Thyroid gland (tissue), 4 donors: ENCODE measurements around the gene GIPC2. TPM values are rescaled to one million over a fixed set of nuclear protein-coding genes. Genes with fewer than 3 reads are reported as not detected.

Source experiments
- DNase-seq, 2 donors: peaks; one replicate each; pipeline ENCODE4 v3.0.0-alpha.2; 2019
- H3K27ac ChIP-seq, 3 donors: fragments of 200-600 bp; sonication (generic); 1 replicate in 2 of 3; 2 replicates in 1 of 3; pipeline ENCODE4 v1.5.1; 2016 to 2019; ENCODE audit warnings: mild to moderate bottlenecking in 1 of 3, moderate library complexity in 1 of 3
- H3K27me3 ChIP-seq: fragments of 200-600 bp; sonication (generic); one replicate; pipeline ENCODE4 v1.5.1; 2019
- H3K36me3 ChIP-seq, 2 donors: fragments of 200-600 bp; sonication (generic); one replicate each; pipeline ENCODE4 v1.5.1; 2016 to 2019
- H3K4me1 ChIP-seq, 2 donors: fragments of 200-600 bp; sonication (generic); one replicate each; pipeline ENCODE4 v1.5.1; 2017 to 2019
- H3K4me3 ChIP-seq, 3 donors: fragments of 200-600 bp; sonication (generic); replicated peaks in 1 of 3; 1 replicate in 2 of 3; 2 replicates in 1 of 3; pipeline ENCODE4 v1.5.1; 2016; ENCODE audit warnings: mild to moderate bottlenecking in 1 of 3
- H3K9me3 ChIP-seq: fragments of 200-600 bp; sonication (generic); one replicate; pipeline ENCODE4 v1.5.1; 2017
- CTCF ChIP-seq, 6 experiments: fragments of 200-600 bp in 3 of 6; fragments of 450-650 bp in 3 of 6; sonication (generic) in 3 of 6; IDR thresholded peaks; one replicate each; pipeline ENCODE4 v1.5.1; 2016 to 2019; ENCODE audit warnings: antibody characterized with exemption in 6 of 6, mild to moderate bottlenecking in 2 of 6, inconsistent platforms in 1 of 6, moderate library complexity in 1 of 6
- POLR2A ChIP-seq, 2 donors: fragments of 450-650 bp; IDR thresholded peaks; one replicate each; pipeline ENCODE4 v1.6.1; 2017; ENCODE audit warnings: antibody characterized with exemption in 2 of 2, mild to moderate bottlenecking in 2 of 2, moderate library complexity in 1 of 2
- WGBS, 2 donors: methylation state at CpG; one replicate each; pipeline ENCODE4 v1.1.5; 2017; 5-methylcytosine and 5-hydroxymethylcytosine counted together
- intact Hi-C: fragments of 100-400 bp; cut with DNase I; formaldehyde crosslinking; loops from one replicate; pipeline ENCODE4 v1.15.1; 2023
- total RNA-seq, 4 donors: library from RNA; depleted of rRNA; stranded (reverse); fragments of >200 nt; gene quantifications; one replicate each; pipeline ENCODE4 v1.2.3, GENCODE V29; 2016

Gene GIPC2
- total RNA-seq, 4 donors from 2014 or later = 1.5 to 5.0 (median 2.6) TPM

- Histone ChIP-seq H3K36me3 (no peaks in the 10 kb centered on the region), H3K4me1 (no peaks in the 10 kb centered on the region), H3K27me3 (no peaks in the 10 kb centered on the region), H3K27ac (no peak overlapping the region), H3K4me3 (no peak overlapping the region), H3K9me3 (no peaks in the 10 kb centered on the region)
- TF ChIP-seq CTCF (IDR thresholded peaks at IDR 0.05) (no peak), POLR2A (IDR thresholded peaks at IDR 0.05) (no peak)
- intact Hi-C loops = no loop called here
- DNase-seq = no peak
Measured at GRCh38 chr1:78096017-78096416, 50.3 kb downstream of the GIPC2 start.

- TF ChIP-seq CTCF (IDR thresholded peaks at IDR 0.05) = no peak
- no peak for TF ChIP-seq POLR2A (IDR thresholded peaks at IDR 0.05)
- Histone ChIP-seq H3K36me3 (no peaks in the 10 kb centered on the region), H3K4me3 (no peak overlapping the region), H3K4me1 (peaks cover 4 to 5% of the 10 kb centered on the region in 2 donors), H3K27ac (no peak overlapping the region), H3K9me3 (no peaks in the 10 kb centered on the region), H3K27me3 (no peaks in the 10 kb centered on the region)
- intact Hi-C loops = no loop called here
- WGBS, 2 donors = 61 to 80% methylated on average over 1 of the region's 1 CpG
- DNase-seq = no peak
Measured at GRCh38 chr1:78096976-78097375, 51.2 kb downstream of the GIPC2 start.

GRCh38 chr1:78101051-78101450 lies 55.3 kb downstream of the GIPC2 start:
- H3K27me3 ChIP-seq = no peaks in the 10 kb centered on the region
- H3K27ac ChIP-seq = peak overlapping the region in 1 of 3 donors; percentile 70
- WGBS, 2 donors = 87 to 97% methylated on average over 2 of the region's 2 CpGs

GRCh38 chr1:78101514-78101913 lies 55.7 kb downstream of the GIPC2 start:
- H3K27ac ChIP-seq = peak overlapping the region in 2 of 3 donors; percentile 42 to 70
- intact Hi-C loops = no loop called here
- 41 to 51% methylated on average over 2 of the region's 2 CpGs for WGBS, 2 donors
- peaks cover 4 to 6% of the 10 kb centered on the region in 2 donors for H3K4me1 ChIP-seq
- H3K27me3 ChIP-seq = no peaks in the 10 kb centered on the region
- H3K9me3 ChIP-seq = no peaks in the 10 kb centered on the region
- peak; percentile 43 to 69 for DNase-seq
- no peaks in the 10 kb centered on the region for H3K36me3 ChIP-seq
- H3K4me3 ChIP-seq = no peak overlapping the region
- TF ChIP-seq POLR2A (IDR thresholded peaks at IDR 0.05) (no peak), CTCF (IDR thresholded peaks at IDR 0.05) (no peak)

More at GRCh38 chr1:78101051-78101450, 55.3 kb downstream of the GIPC2 start:
- H3K4me1 ChIP-seq = peaks cover 4 to 6% of the 10 kb centered on the region in 2 donors
- H3K4me3 ChIP-seq = no peak overlapping the region
- intact Hi-C loops = no loop called here
- H3K9me3 ChIP-seq = no peaks in the 10 kb centered on the region
- no peaks in the 10 kb centered on the region for H3K36me3 ChIP-seq
- no peak for TF ChIP-seq CTCF (IDR thresholded peaks at IDR 0.05)
- no peak for DNase-seq

GRCh38 chr1:78102082-78102481 lies 56.3 kb downstream of the GIPC2 start:
- Histone ChIP-seq H3K27me3 (no peaks in the 10 kb centered on the region), H3K9me3 (no peaks in the 10 kb centered on the region), H3K4me1 (peaks cover 4 to 6% of the 10 kb centered on the region in 2 donors), H3K27ac (peak overlapping the region in 2 of 3 donors; percentile 42 to 70), H3K36me3 (no peaks in the 10 kb centered on the region), H3K4me3 (no peak overlapping the region)
- no peak for TF ChIP-seq CTCF (IDR thresholded peaks at IDR 0.05)
- no peak for TF ChIP-seq POLR2A (IDR thresholded peaks at IDR 0.05)
- 86 to 87% methylated on average over 3 of the region's 3 CpGs for WGBS, 2 donors
- intact Hi-C loops = no loop called here
- DNase-seq = no peak
